OCI-LY7 (cell line): ENCODE data around the gene MARCKS.

ENCODE experiments used
- EZH2phosphoT487 ChIP-seq: fragments of 200-600 bp; sonication (generic); IDR thresholded peaks from 2 replicates; pipeline ENCODE4 v1.6.1; 2018; ENCODE audit warnings: low read depth, borderline replicate concordance, mild to moderate bottlenecking, mixed run types, antibody characterized with exemption, low read length, moderate library complexity, mixed read lengths
- TF ChIP-seq, protein P1 (sequence below): fragments of 200-600 bp; sonication (generic); conservative IDR thresholded peaks from 2 replicates; pipeline ENCODE4 v1.5.1; 2014; ENCODE audit warnings: mild to moderate bottlenecking, antibody characterized with exemption, low read length, moderate library complexity, mixed read lengths

DNA sequence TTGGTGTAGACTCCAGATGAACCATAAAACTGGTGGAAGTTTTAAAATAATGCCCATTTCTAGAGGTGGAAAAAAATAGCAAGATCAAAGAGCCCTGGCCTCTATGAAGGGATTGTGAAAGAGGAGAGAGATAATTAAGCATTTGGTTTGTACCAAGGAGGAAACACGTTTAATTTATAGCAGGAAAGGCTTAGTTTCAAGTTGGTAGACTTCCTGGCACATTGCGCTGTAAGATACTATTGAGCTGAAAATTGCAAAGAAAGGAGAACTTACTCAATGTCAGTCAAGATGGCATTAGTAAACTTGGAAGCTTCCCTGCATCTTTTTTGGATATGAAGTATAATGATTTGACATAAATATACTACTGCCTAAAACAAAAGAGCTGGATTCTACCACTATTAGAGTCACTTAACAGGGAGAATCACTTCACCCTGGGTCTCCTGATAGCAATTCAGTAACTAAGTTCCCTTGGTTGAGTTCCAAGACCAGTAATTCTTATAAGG, 24.4 kb downstream of the MARCKS start:
- TF ChIP-seq EZH2phosphoT487: no peak
- TF ChIP-seq, protein P1, sequence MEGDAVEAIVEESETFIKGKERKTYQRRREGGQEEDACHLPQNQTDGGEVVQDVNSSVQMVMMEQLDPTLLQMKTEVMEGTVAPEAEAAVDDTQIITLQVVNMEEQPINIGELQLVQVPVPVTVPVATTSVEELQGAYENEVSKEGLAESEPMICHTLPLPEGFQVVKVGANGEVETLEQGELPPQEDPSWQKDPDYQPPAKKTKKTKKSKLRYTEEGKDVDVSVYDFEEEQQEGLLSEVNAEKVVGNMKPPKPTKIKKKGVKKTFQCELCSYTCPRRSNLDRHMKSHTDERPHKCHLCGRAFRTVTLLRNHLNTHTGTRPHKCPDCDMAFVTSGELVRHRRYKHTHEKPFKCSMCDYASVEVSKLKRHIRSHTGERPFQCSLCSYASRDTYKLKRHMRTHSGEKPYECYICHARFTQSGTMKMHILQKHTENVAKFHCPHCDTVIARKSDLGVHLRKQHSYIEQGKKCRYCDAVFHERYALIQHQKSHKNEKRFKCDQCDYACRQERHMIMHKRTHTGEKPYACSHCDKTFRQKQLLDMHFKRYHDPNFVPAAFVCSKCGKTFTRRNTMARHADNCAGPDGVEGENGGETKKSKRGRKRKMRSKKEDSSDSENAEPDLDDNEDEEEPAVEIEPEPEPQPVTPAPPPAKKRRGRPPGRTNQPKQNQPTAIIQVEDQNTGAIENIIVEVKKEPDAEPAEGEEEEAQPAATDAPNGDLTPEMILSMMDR: no peak
